ENCODE data around the gene KIAA1217.

KIAA1217 gene

DNA sequence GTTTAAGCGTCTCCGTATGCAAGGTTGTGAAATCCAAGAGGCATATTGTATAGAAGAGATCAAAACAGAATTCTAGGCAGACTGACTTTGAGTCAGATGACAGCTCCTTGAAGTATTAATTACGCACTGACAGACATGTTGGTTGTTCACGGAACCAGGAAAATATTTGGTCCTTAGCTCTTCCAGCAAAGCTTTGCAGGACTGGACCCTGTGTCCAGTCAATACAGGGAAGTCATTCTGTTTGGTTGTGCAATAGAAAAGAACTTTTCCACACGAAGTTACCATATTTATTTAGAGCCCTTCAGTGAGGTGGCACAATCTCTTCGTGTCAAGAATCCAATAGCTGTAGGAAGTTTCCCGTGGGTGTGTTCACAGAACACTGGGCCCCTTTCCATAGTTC lies 309.5 kb downstream of the KIAA1217 start:
- no peak for DNase-seq

DNA sequence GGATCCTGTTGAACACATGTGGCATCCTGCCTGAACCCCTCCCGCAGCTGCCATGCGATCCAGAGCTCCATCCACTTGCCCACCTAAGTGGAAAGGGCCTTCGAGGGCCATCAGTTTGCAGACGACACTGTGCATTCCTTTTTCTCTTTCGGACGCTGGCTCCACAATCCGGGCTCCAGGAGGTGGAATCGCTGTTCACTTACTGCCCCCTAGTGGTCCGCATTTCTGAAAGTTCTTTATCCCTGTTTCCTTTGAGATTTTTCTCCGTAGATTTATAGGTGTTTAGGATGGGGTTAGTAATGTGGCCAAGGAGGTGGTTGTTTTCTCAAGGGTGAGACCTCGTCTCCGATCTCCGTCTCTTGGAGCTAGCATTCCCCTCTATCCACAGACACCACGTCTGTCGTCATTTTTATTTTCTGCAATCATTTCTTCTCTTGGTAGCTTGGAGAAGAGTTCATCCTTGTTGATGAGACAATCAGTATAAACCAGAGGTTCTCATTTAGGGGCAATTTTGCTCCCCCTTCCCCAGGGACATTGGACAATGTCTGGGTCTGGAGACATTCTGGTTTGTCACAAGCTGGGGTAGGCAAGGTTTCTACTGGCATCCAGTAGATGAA lies 310.2 kb downstream of the KIAA1217 start:
- peak; percentile 85 for DNase-seq

DNA sequence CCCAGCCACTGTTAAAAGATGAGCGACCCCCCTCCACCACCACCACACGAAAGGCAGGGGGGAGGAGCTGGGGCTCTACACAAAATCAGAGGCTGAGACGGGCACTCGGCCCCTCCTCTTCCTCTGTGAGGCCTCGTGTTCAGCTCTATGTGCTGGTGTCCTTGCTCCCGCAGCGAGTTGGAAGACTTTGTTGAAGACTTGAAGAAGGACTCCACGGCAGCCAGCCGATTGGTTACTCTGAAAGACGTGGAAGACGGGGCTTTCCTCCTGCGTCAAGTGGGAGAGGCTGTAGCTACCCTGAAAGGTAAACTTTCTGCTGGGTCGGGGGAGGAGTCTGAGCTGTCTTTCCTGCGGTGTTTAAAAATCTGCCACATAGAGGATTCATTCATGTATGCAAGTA lies 311.0 kb downstream of the KIAA1217 start:
- DNase-seq: no peak

DNA sequence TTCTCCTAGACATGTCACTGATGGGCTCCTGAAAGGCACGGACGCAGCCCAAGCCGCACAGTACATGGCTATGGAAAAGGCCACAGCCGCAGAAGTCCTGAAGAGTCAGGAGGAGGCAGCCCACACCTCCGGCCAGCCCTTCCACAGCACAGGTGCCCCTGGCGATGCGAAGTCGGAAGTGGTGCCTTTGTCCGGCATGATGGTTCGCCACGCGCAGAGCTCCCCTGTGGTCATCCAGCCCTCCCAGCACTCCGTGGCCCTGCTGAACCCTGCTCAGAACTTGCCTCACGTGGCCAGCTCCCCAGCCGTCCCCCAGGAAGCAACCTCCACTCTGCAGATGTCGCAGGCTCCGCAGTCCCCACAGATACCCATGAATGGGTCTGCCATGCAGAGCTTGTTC lies 315.4 kb downstream of the KIAA1217 start:
- DNase-seq: no peak

DNA sequence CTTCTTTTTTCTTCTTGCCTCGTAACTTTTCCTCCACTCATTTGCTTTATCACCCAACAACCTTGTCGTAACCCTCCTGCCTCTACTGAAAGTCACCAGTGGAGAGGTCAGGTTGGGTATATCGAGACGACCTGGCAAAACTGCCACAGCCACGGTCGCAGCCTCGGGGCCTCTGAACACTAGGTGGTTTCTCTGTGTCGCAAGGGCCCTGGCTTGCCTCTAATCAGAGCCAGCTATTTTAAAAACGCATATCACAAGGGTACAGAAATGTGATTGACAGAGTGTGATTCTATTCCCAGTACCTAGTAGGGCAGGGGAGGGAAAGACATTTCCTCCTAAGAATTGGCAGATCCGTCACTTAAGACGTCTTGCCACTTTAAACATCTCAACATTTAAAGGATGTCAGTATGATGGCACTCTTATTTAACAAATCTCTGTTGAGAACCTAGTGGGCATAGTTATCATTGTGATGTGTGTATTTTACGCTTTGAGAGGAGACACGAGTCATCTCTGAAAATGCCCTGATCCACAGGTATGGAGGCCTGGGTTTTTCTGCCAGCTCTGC lies 317.2 kb downstream of the KIAA1217 start:
- DNase-seq: no peak

DNA sequence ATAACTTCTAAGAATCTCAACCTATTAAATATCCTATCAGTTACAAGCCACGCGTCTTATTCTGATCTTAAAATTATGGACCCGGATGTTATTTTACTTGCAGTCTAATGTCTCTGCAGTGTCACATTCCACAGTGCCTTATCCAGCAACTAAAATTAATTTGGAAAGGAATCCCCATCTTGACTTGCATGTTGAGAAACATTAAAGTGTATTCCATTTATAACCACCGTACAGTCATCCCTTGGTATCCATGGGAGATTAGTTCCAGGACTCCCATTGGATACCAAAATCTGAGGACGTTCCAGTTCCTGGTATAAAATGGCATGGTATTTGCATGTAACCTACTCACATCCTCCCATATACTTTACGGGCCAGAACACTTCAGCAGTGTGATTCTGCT lies 320.0 kb downstream of the KIAA1217 start:
- no peak for DNase-seq

DNA sequence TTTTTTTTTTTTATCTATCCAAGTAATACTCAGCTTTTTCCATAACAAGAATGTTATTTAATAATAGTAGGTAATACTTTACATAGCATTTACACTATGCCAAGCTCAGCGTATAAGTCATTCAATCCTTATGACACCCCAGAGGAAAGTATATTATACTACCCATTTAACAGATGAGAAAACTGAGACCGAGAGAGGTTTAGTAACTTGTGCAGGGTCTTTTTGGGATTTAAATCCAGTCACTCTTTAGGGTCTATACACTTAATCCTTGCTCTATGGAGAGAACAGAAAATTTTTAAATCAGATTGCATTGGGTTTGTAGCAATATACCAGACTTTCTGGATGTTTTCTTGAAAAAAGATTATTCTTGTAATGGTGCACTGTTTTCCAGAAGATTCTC lies 322.5 kb downstream of the KIAA1217 start:
- DNase-seq: no peak

DNA sequence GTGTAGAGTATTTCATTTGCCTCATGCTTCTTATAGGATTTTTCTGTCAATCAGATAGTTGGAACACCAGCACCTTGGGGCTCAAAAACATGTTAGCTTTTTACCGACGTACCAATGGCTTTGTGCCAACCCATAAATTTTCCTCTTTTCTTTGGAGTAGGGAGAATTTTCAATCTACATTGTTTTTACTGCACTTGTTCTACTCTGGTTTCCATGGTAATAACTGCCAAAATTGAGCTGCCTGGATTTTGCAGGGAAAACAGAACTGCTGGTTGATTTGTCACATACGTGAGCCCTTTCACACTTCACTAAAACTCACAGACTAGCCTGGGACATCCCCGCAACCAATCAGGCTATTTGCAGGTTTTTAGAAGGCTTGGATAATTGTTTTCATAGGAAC lies 325.0 kb downstream of the KIAA1217 start:
- no peak for DNase-seq

DNA sequence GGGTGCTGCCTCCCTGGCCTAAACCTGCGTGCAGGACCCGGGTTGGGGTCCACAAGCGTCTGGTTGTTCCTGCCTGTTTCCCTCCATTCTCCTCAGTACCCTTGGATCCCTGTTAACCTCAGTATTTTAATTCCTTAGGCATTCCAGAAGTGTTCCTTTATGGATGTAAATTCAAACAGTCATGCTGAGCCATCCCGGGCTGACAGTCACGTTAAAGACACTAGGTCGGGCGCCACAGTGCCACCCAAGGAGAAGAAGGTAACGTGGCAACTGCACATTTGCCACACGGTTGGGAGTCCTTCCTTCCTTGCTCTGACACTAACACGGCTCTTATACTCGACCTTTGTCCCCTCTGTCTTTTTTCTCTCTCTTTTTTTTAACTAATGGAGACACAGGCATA lies 327.7 kb downstream of the KIAA1217 start:
- no peak for DNase-seq

DNA sequence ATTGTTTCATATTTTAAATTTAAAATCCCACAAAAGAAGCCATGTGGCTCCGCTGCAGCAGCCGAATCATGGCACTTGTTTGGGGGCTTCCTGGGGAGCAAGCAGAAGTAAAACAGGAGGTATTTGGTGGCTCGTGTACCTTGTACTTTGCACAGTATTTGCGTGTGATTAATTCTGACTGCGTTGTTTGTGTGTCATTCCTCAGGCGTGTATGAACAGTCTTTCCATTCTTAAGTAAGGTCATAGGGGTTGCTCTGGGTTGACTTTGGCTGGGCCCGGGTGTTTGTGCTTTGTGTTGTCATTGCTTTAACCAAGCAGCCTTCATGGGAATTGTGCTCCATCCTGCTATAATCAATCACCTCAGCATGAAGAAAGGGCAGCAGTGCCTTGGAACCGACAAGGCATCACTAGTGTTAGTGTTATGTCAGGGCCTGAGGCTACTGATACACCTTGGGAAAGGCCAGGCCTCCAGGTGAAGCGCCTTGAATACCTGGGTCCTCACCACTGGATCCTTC lies 332.4 kb downstream of the KIAA1217 start:
- DNase-seq: no peak

DNA sequence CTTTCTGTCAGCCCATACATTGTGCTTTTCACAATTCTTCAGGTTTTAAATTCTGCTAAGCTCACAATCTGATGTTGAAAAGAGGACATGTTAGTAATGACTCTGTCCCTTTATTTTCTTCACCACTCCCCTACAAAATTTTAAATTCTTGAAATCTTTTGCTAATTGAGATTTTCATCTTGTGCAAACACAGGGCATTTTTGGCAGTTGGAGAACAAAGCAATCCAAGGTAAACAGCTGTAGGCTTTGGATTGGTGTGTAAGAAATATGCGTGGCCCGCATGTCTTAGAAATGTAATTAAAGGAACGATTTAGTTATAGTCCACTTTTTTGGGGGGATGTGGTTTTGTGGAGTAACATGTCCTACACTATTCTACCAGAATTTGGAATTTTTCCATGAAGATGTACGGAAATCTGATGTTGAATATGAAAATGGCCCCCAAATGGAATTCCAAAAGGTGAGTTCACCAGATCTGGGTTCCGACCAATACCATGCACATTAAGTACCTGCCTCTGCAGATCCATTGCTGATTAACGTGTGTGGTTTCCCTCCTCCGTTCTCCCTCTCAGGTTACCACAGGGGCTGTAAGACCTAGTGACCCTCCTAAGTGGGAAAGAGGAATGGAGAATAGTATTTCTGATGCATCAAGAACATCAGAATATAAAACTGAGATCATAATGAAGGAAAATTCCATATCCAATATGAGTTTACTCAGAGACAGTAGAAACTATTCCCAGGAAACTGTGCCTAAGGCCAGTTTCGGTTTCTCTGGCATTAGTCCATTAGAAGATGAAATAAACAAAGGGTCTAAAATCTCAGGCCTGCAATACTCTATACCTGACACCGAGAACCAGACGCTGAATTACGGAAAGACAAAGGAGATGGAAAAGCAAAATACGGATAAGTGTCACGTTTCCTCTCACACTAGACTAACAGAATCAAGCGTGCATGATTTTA lies 333.7 kb downstream of the KIAA1217 start:
- no peak for DNase-seq

DNA sequence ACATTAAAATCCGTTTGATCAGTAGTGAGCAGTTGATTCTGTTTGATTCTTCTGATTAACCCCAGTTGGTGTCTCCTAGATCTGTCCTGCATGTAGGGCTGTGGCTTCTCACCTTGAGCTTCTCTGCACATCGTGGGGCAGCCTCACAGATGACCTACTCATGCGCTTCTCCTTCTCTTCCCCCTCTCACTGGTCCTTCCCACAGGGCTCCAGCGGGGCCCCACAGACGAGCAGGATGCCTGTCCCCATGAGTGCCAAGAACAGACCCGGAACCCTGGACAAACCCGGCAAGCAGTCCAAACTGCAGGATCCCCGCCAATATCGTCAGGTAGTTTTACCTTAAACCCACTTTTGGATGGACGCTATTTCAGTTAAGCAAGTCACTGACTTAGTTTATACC lies 335.8 kb downstream of the KIAA1217 start:
- no peak for DNase-seq

DNA sequence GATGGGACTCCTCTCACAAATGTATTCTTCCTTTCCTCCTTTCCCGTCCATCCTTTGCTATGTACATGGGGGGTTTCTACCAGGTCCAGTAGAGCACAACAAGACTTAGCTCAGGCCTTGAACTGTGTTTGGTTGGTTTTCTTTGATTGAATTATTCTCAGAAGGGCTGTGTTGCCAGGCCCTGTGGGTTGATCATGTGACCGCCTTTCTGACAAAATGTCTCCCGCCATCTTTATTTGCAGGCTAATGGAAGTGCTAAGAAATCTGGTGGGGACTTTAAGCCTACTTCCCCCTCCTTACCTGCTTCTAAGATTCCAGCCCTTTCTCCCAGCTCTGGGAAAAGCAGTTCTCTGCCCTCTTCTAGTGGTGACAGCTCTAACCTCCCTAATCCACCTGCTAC lies 336.6 kb downstream of the KIAA1217 start:
- DNase-seq: no peak

DNA sequence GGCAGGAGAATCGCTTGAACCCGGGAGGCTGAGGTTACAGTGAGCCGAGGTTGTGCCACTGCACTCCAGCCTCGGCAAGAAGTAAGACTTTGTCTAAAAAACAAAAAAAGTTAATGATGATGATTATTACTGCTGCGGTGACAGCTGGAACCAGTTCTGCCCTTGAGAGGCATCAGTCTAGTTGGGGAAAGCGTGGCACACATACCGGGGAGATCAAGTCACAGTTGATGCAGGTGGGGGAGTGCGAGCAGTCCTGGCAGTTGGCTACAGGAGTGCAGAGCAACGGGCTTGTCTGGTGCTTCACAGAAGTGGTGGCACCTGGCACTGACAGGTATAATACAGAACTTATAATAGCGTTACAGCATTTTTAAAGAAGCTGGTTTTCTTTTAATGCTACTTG lies 341.7 kb downstream of the KIAA1217 start:
- DNase-seq: no peak

DNA sequence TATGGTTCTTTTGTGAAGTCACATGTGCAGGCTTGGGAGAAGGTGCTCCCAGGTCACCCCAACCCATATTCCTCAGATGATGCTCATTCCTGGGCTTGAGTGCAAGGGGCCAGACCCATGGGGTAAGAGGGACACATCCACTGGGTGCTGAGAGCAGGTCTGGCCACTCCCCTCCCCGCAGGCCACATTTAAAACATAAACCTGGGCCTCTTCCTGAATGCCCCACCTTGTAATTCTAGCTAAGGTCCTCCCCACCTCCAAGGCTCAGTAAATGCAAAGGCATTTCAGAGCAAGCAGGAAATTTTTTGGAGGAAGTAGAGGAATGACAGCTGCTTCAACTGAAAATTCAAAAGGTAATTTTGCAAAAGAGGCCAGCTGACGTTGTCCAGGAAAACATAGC lies 342.2 kb downstream of the KIAA1217 start:
- DNase-seq: no peak

DNA sequence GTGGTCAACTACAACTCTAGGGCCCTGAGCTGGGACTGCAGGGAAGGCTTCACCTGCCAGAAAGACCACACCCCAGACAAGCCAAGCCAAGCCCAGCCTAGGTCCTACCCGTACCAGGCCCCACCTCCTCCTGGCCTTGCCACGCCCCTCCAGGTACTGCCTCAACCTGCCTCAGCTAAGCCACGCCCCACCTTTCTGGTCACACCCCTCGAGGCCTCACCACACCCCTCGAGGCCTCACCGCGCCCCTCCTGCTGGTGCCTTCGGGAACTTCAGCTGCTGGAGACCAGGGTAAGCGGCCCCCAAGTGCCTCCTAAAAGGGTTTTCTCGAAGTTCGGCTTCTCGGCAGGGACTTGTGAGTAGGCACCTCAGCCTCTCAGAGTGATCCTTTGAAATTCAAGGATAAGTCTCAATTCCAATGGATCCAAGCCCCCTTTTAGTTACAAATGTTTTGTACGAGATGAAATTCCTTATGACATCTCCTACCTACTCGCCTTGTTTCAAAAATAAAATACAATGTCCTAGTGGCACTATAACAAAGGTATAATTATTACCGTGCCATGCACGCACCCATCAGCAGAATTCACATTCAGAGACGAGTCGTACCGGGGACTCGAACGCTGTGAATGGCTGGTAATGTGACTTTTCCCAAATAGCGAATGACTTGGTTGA lies 343.5 kb downstream of the KIAA1217 start:
- peak; percentile 72 for DNase-seq

DNA sequence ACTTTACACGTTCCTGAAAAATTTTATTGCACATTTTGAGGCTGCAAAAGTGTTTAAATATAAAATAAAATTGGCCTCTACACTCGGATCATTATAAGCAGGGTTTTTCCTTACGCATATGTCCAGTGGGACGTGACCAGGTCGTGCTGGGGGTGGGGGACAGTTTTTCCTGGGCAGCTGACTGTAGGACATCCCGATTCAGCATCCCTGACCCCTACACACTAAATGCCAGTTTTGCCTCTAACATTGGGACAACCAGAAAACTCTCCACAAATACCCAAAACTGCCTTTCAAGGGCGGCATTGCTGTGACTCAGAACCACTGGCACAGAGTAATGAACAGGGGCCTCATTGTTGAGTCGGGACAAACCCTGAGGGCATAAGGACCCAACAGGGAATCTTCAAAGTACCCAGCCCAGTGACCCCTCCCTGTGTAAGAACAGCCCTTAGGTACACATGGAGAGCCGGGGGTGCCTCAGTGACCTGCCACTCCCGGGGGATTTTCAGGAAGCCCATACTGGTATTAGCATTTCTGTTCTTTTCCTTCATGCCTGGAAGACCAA lies 344.2 kb downstream of the KIAA1217 start:
- DNase-seq: no peak

DNA sequence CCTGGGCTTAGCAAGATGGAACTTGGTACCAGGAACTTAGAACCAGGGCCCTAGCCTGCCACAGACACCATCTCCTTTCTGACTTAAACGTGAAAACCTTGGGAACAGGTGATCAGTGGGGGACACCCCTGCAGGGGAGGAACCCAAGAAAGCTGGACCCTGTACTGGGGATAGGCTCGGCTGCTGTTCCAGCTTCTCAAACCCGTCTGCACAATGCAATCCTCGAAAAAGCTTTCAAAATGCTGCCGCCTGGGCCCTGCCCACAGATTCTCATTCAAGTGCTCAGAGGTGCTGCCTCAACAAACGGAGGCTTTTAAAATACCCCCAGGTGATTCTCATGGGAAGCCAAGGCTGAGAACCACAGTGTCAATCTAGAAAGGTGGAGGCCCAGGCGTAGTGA lies 345.1 kb downstream of the KIAA1217 start:
- DNase-seq: no peak

DNA sequence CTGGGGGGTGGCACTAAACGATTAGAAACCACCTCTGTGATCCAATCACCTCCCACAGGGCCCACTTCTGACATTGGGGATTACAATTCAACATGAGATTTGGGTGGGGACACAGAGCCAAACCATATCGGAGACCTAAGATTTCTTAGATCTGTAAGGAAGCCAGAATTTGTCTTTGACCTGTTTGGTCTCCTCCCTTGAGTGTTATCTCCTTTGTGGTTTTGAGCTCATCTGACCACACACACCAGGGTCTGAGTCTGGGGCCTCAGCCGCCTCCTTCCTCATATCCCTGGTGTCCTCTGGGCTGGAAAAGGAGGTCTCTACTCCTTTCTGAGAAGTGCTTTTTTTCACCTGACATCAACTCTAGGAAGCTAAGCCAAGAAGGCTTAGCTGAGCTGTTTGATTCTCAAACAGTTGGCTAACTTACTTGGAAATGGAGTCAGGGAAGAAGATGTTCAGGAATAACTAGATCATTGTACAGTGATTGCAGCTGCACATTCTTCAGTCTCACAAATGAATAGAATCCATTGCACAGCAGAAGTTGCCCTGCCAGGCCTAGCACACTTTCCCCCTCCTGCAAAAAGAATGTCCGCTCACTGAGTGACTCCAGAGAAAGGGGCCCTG lies 347.3 kb downstream of the KIAA1217 start:
- no peak for DNase-seq

DNA sequence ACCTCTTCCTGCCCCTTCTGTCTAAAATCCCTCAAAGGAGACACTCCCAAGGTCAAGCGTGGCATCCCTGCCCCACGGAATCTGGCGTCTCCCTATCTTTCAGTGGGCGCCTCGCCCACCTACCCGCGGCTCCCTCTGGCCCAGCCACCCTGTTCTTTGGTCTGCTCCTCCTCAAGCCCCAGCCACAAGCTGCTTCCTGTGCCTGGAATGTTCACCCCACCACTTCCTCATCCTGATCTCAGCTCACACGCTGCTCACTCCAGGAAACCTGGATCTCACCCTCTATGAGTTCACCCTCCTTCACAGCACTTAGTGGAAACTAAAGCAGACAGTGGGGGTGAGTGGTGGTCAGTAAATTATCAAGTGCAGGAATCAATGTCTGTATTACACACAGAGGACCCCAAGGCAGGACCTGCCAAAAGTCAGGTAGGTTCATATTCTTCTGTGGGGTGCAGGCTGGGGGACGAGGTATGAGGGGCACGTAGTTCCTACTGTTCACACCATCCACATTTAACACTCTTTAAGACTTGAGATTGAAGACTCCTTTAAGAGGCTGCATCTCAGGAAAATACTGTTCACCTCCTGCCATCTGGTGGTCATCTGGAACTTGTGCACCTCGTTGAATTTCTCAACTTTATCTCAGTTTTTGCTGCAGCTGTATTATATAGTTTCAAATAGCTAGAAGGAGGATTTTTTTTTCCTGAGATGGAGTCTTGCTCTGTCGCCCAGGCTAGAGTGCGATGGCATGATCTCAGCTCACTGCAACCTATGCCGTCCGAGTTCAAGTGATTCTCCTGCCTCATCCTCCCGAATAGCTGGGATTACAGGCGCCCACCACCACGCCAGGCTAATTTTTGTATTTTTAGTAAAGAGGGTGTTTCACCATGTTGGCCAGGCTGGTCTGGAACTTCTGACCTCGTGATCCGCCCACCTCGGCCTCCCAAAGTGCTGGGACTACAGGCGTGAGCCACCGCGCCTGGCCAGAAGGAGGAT lies 348.1 kb downstream of the KIAA1217 start:
- DNase-seq: peak; percentile 84

DNA sequence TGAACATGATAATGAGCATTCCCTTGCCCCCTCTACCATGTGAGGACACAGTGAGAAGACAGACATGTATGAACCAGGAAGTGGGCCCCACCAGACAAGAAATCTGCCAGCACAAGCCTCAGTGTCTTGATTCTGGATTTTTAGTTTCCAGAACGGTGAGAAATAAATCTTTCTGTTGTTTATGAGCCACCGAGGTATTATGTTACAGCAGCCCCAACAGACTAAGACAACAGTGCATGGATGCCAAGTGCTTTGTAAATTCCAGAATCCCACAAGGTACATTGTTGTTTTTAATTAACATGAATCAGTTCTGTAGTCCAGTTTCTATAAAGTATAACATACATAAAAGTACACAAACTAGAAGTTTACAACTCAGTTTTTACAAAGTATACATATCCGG lies 352.5 kb downstream of the KIAA1217 start:
- no peak for DNase-seq

Measured in DMS53 (cell line).